ENCODE measurements around the gene EFHC2. TPM values are rescaled to one million over a fixed set of nuclear protein-coding genes. Genes with fewer than 3 reads are reported as not detected.

Gene EFHC2
- total and polyA plus RNA-seq, 10 donors: 0.20 to 1.4 (median 0.71) TPM

- TF ChIP-seq, protein P1, sequence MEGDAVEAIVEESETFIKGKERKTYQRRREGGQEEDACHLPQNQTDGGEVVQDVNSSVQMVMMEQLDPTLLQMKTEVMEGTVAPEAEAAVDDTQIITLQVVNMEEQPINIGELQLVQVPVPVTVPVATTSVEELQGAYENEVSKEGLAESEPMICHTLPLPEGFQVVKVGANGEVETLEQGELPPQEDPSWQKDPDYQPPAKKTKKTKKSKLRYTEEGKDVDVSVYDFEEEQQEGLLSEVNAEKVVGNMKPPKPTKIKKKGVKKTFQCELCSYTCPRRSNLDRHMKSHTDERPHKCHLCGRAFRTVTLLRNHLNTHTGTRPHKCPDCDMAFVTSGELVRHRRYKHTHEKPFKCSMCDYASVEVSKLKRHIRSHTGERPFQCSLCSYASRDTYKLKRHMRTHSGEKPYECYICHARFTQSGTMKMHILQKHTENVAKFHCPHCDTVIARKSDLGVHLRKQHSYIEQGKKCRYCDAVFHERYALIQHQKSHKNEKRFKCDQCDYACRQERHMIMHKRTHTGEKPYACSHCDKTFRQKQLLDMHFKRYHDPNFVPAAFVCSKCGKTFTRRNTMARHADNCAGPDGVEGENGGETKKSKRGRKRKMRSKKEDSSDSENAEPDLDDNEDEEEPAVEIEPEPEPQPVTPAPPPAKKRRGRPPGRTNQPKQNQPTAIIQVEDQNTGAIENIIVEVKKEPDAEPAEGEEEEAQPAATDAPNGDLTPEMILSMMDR (IDR thresholded peaks at IDR 0.05 in 8 of 11, conservative IDR thresholded peaks at IDR 0.05 in 3 of 11): no peak
- TF ChIP-seq POLR2AphosphoS5 (IDR thresholded peaks at IDR 0.05) (no peak), POLR2A (IDR thresholded peaks at IDR 0.05) (no peak)
- H3K4me1 ChIP-seq: no peaks in the 10 kb centered on the region
- no peaks in the 10 kb centered on the region for H3K36me3 ChIP-seq
- DNase-seq: no peak
- H3K9me3 ChIP-seq: peaks cover 0 to 10% (median 0%) of the 10 kb centered on the region in 8 donors
- intact Hi-C loops (cut with DNase I; ENCODE audit: low total_unique reads): no loop called here
- H3K4me3 ChIP-seq: no peak overlapping the region
- H3K27ac ChIP-seq: no peak overlapping the region
- 74 to 95% (median 84%) methylated on average over 2 of the region's 2 CpGs for WGBS, 5 donors
- no peaks in the 10 kb centered on the region for H3K27me3 ChIP-seq (replicated peaks in 1 of 7)
Observed at GRCh38 chrX:44175455-44175854, 168.0 kb downstream of the EFHC2 start.

DNA sequence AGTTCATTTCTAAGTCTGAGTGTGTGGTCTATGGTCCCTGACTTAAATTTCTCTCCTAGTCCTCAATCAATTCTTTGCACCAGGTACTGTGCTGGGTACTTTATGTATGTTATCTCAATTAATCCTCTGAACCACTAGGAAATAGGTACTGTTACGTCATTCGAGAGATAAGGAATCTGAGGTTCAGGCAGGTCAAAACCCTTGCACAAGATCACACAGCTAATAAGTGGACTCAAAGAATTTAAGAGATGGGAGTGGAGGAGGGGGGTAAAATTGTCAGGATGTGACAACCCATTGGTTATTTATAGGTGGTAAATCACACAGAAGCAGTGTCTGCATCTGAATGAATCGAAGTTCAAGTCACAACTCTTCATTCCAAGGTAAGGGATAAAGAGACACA is 169.4 kb downstream of the EFHC2 start:
- H3K27me3 ChIP-seq (replicated peaks in 1 of 7): peaks cover 0 to 1% (median 0%) of the 10 kb centered on the region in 7 donors
- DNase-seq: no peak
- no peaks in the 10 kb centered on the region for H3K36me3 ChIP-seq
- no peak overlapping the region for H3K27ac ChIP-seq
- TF ChIP-seq, protein P1 (IDR thresholded peaks at IDR 0.05 in 8 of 11, conservative IDR thresholded peaks at IDR 0.05 in 3 of 11): no peak
- TF ChIP-seq POLR2A (IDR thresholded peaks at IDR 0.05) (no peak), POLR2AphosphoS5 (IDR thresholded peaks at IDR 0.05) (no peak)
- intact Hi-C loops (cut with DNase I; ENCODE audit: low total_unique reads): no loop called here
- no peak overlapping the region for H3K4me3 ChIP-seq
- H3K4me1 ChIP-seq: no peaks in the 10 kb centered on the region
- H3K9me3 ChIP-seq: peaks cover 0 to 10% (median 0%) of the 10 kb centered on the region in 8 donors
- 78 to 98% (median 90%) methylated on average over 3 of the region's 3 CpGs for WGBS, 5 donors

GRCh38 chrX:44173219-44173618 is 170.3 kb downstream of the EFHC2 start:
- H3K27me3 ChIP-seq (replicated peaks in 1 of 7): peaks cover 0 to 7% (median 0%) of the 10 kb centered on the region in 7 donors
- no peaks in the 10 kb centered on the region for H3K36me3 ChIP-seq
- H3K4me1 ChIP-seq: no peaks in the 10 kb centered on the region
- H3K4me3 ChIP-seq: no peak overlapping the region
- no peak for DNase-seq
- intact Hi-C loops (cut with DNase I; ENCODE audit: low total_unique reads): no loop called here
- TF ChIP-seq POLR2A (IDR thresholded peaks at IDR 0.05) (no peak), POLR2AphosphoS5 (IDR thresholded peaks at IDR 0.05) (no peak)
- TF ChIP-seq, protein P1 (IDR thresholded peaks at IDR 0.05 in 8 of 11, conservative IDR thresholded peaks at IDR 0.05 in 3 of 11): no peak
- H3K27ac ChIP-seq: no peak overlapping the region
- 76 to 92% (median 86%) methylated on average over 3 of the region's 3 CpGs for WGBS, 5 donors
- H3K9me3 ChIP-seq: peaks cover 0 to 10% (median 0%) of the 10 kb centered on the region in 8 donors

- intact Hi-C loops (cut with DNase I; ENCODE audit: low total_unique reads): no loop called here
- H3K36me3 ChIP-seq: no peaks in the 10 kb centered on the region
- H3K4me1 ChIP-seq: no peaks in the 10 kb centered on the region
- TF ChIP-seq, protein P1 (IDR thresholded peaks at IDR 0.05 in 8 of 11, conservative IDR thresholded peaks at IDR 0.05 in 3 of 11): no peak
- TF ChIP-seq POLR2A (IDR thresholded peaks at IDR 0.05): no peak
- no peak for TF ChIP-seq POLR2AphosphoS5 (IDR thresholded peaks at IDR 0.05)
- no peaks in the 10 kb centered on the region for H3K9me3 ChIP-seq
- DNase-seq: no peak
- H3K4me3 ChIP-seq: no peak overlapping the region
- no peak overlapping the region for H3K27ac ChIP-seq
- peaks cover 0 to 7% (median 0%) of the 10 kb centered on the region in 7 donors for H3K27me3 ChIP-seq (replicated peaks in 1 of 7)
- WGBS, 5 donors: 45 to 83% (median 65%) methylated on average over 1 of the region's 1 CpG
Observed at GRCh38 chrX:44167116-44167515, 176.4 kb downstream of the EFHC2 start.
